HEK293 (cell line): ENCODE results near the gene MLH3.

ENCODE experiments used
- KLF8 ChIP-seq: fragments of 450-650 bp; formaldehyde crosslinking; IDR thresholded peaks from 2 replicates; pipeline ENCODE4 v1.5.1; 2016; ENCODE audit warnings: missing biosample characterization, missing genetic modification characterization
- SP3 ChIP-seq: fragments of 450-650 bp; formaldehyde crosslinking; IDR thresholded peaks from 2 replicates; pipeline ENCODE4 v1.5.1; 2016; ENCODE audit warnings: missing biosample characterization, missing genetic modification characterization
- ZNF174 ChIP-seq: fragments of 450-650 bp; formaldehyde crosslinking; IDR thresholded peaks from 2 replicates; pipeline ENCODE4 v1.5.0; 2017; ENCODE audit warnings: missing biosample characterization, mild to moderate bottlenecking, missing genetic modification characterization
- ZNF555 ChIP-seq: fragments of 450-650 bp; formaldehyde crosslinking; conservative IDR thresholded peaks from 2 replicates; pipeline ENCODE4 v1.5.1; 2017; ENCODE audit warnings: missing biosample characterization, mild to moderate bottlenecking, missing genetic modification characterization, inconsistent platforms
- ZNF785 ChIP-seq: fragments of 450-650 bp; formaldehyde crosslinking; IDR thresholded peaks from 2 replicates; pipeline ENCODE4 v1.5.1; 2016; ENCODE audit warnings: missing biosample characterization, missing genetic modification characterization
- ZSCAN23 ChIP-seq: fragments of 450-650 bp; formaldehyde crosslinking; IDR thresholded peaks from 2 replicates; pipeline ENCODE4 v1.5.1; 2016; ENCODE audit warnings: missing biosample characterization, missing genetic modification characterization
- TF ChIP-seq, protein P1 (sequence below): fragments of 450-650 bp; formaldehyde crosslinking; IDR thresholded peaks from 2 replicates; pipeline ENCODE4 v1.5.1; 2016; ENCODE audit warnings: missing biosample characterization, missing genetic modification characterization
- TF ChIP-seq, protein P2 (sequence below): fragments of 450-650 bp; formaldehyde crosslinking; IDR thresholded peaks from 2 replicates; pipeline ENCODE4 v1.5.1; 2016; ENCODE audit warnings: missing biosample characterization, missing genetic modification characterization
- TF ChIP-seq, protein P3 (sequence below): fragments of 450-650 bp; formaldehyde crosslinking; IDR thresholded peaks from 2 replicates; pipeline ENCODE4 v1.5.1; 2017; ENCODE audit warnings: missing biosample characterization, missing genetic modification characterization

DNA sequence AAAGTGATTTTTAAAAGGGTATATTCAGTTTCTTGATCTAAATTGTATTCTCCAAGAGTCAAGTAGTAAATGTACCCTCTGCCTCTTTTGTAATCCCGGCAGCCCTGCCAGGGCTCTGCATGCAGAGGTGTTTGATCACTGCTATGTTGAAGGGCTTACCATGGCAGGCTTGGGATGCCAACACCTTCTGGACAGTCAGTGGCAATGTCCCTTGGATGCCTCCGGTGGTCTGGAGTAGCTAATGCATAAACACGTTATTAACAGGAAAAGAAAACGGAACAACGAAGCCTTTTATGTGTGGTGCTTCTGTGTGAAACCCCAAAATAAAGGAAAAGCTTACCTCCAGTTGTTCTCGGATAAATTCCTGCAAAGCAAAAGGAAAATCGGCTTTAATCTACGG is 28.6 kb downstream of the MLH3 start:
- TF ChIP-seq ZNF555 (tag by site-specific recombination) (no peak), ZSCAN23 (tag by site-specific recombination) (no peak), ZNF785 (tag by site-specific recombination) (no peak), KLF8 (tag by site-specific recombination) (no peak), ZNF174 (tag by site-specific recombination) (no peak), SP3 (tag by site-specific recombination) (no peak)
- TF ChIP-seq, protein P1, sequence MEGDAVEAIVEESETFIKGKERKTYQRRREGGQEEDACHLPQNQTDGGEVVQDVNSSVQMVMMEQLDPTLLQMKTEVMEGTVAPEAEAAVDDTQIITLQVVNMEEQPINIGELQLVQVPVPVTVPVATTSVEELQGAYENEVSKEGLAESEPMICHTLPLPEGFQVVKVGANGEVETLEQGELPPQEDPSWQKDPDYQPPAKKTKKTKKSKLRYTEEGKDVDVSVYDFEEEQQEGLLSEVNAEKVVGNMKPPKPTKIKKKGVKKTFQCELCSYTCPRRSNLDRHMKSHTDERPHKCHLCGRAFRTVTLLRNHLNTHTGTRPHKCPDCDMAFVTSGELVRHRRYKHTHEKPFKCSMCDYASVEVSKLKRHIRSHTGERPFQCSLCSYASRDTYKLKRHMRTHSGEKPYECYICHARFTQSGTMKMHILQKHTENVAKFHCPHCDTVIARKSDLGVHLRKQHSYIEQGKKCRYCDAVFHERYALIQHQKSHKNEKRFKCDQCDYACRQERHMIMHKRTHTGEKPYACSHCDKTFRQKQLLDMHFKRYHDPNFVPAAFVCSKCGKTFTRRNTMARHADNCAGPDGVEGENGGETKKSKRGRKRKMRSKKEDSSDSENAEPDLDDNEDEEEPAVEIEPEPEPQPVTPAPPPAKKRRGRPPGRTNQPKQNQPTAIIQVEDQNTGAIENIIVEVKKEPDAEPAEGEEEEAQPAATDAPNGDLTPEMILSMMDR (tag by site-specific recombination) = no peak
- TF ChIP-seq, protein P2, sequence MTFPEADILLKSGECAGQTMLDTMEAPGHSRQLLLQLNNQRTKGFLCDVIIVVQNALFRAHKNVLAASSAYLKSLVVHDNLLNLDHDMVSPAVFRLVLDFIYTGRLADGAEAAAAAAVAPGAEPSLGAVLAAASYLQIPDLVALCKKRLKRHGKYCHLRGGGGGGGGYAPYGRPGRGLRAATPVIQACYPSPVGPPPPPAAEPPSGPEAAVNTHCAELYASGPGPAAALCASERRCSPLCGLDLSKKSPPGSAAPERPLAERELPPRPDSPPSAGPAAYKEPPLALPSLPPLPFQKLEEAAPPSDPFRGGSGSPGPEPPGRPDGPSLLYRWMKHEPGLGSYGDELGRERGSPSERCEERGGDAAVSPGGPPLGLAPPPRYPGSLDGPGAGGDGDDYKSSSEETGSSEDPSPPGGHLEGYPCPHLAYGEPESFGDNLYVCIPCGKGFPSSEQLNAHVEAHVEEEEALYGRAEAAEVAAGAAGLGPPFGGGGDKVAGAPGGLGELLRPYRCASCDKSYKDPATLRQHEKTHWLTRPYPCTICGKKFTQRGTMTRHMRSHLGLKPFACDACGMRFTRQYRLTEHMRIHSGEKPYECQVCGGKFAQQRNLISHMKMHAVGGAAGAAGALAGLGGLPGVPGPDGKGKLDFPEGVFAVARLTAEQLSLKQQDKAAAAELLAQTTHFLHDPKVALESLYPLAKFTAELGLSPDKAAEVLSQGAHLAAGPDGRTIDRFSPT (tag by site-specific recombination) = no peak
- TF ChIP-seq, protein P3, sequence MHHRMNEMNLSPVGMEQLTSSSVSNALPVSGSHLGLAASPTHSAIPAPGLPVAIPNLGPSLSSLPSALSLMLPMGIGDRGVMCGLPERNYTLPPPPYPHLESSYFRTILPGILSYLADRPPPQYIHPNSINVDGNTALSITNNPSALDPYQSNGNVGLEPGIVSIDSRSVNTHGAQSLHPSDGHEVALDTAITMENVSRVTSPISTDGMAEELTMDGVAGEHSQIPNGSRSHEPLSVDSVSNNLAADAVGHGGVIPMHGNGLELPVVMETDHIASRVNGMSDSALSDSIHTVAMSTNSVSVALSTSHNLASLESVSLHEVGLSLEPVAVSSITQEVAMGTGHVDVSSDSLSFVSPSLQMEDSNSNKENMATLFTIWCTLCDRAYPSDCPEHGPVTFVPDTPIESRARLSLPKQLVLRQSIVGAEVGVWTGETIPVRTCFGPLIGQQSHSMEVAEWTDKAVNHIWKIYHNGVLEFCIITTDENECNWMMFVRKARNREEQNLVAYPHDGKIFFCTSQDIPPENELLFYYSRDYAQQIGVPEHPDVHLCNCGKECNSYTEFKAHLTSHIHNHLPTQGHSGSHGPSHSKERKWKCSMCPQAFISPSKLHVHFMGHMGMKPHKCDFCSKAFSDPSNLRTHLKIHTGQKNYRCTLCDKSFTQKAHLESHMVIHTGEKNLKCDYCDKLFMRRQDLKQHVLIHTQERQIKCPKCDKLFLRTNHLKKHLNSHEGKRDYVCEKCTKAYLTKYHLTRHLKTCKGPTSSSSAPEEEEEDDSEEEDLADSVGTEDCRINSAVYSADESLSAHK (tag by site-specific recombination) = no peak
